Endothelial cell of coronary artery (primary cell): ENCODE data around the gene KRT5. TPM values are rescaled to one million over a fixed set of nuclear protein-coding genes. Genes with fewer than 3 reads are reported as not detected.

Experiments
- total RNA-seq: library from RNA; depleted of rRNA; stranded (reverse); fragments of >200 nt; gene quantifications from 2 replicates; pipeline ENCODE4 v1.2.3, GENCODE V29; 2014

The KRT5 gene
- total RNA-seq = 0.18 and 0.28 TPM in 2 replicates

DNA sequence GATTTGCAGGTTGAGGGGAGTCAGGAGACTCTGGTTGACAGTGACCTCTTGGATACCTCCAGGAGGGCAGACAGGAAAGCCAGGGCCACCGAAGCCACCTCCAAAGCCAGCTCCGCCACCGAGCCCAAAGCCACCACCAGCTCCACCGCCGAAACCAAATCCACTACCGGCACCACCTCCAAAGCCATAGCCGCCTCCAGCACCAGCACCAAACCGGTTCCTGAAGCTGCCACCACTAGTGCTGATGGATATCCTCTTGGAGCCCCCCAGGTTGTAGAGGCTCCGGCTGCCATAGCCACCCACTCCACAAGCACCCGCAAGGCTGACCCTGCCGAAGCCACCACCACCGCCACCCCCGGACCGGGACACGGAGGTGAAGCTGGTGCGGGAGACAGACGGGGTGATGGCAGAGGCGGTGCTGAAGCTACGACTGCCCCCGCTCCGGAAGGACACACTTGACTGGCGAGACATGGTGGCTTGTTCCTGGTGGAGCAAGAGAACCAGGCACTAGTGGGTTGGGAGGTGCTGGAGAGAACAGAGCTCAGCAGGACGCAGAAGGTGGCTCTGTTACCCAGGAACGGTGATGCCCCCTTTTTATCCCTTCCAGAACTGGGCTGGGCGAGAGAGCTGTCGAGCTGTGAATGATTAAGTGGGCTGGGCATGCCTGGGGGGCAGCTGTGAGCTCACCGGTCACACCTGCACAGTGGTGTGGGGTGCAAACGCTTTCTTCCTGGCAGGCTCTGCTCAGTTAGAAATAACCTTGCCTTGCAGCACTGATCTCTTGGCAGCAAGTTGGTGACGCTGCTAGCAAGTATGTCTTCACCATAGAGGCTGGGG, at the start of gene KRT5:
Gene KRT5 (minus strand): TSS at position 569 of the 837 bp plus-strand sequence. CDS start 98 bp downstream, at position 471.

GRCh38 chr12:52552681-52553195, 32.5 kb upstream of the KRT5 start, which contains the start of gene KRT71:
TSS of gene KRT71 (minus strand) at chr12:52553145. CDS start at chr12:52553077, 68 bp downstream.

GRCh38 chr12:52493172-52493571, 27.0 kb downstream of the KRT5 start, which contains the start of gene KRT6A:
TSS of gene KRT6A (minus strand) at chr12:52493257. CDS start at chr12:52493188, 69 bp downstream.

GRCh38 chr12:52473768-52474167, 46.4 kb downstream of the KRT5 start, which contains the start of gene KRT6C:
TSS of gene KRT6C (minus strand) at chr12:52473805. CDS start at chr12:52473737, 68 bp downstream.

Other genes with a start within 250 kb of the KRT5 start
- 0.85 TPM in 1 of 2 replicates, not detected in the other for gene KRT86, start 245.7 kb downstream of the KRT5 start, total RNA-seq
- gene KRT81, start 228.9 kb downstream of the KRT5 start, total RNA-seq = 0.18 TPM in 1 of 2 replicates, not detected in the other
- gene KRT83, start 199.0 kb downstream of the KRT5 start, total RNA-seq = not detected in 2 replicates
- gene KRT85, start 152.9 kb downstream of the KRT5 start, total RNA-seq = not detected in 2 replicates
- not detected in 2 replicates for gene KRT84, start 134.7 kb downstream of the KRT5 start, total RNA-seq
- not detected in 2 replicates for gene KRT82, start 114.1 kb downstream of the KRT5 start, total RNA-seq
- not detected in 2 replicates for gene KRT75, start 86.0 kb downstream of the KRT5 start, total RNA-seq
- gene KRT6B, start 68.2 kb downstream of the KRT5 start, total RNA-seq = under 0.01 TPM in 1 of 2 replicates, not detected in the other
- not detected in 2 replicates for gene KRT6C, start 46.6 kb downstream of the KRT5 start, total RNA-seq
- gene KRT6A, start 27.1 kb downstream of the KRT5 start, total RNA-seq = 0.27 and 0.56 TPM in 2 replicates
- not detected in 2 replicates for gene KRT71, start 32.8 kb upstream of the KRT5 start, total RNA-seq
- not detected in 2 replicates for gene KRT74, start 53.4 kb upstream of the KRT5 start, total RNA-seq
- not detected in 2 replicates for gene KRT72, start 81.1 kb upstream of the KRT5 start, total RNA-seq
- not detected in 2 replicates for gene KRT73, start 98.2 kb upstream of the KRT5 start, total RNA-seq
- gene KRT2, start 131.8 kb upstream of the KRT5 start, total RNA-seq = not detected in 2 replicates
- not detected in 2 replicates for gene KRT1, start 160.0 kb upstream of the KRT5 start, total RNA-seq
- gene KRT77, start 183.1 kb upstream of the KRT5 start, total RNA-seq = not detected in 2 replicates